HG03108 (cell line): ENCODE results near the gene SLC44A1.

ENCODE experiments used
- ATAC-seq: cut with Tn5 transposase; IDR thresholded peaks from one replicate; pipeline ENCODE4 v1.9.1; 2021; ENCODE audit warnings: moderate library complexity; ENCODE audit not compliant: unreplicated experiment

The SLC44A1 gene

DNA sequence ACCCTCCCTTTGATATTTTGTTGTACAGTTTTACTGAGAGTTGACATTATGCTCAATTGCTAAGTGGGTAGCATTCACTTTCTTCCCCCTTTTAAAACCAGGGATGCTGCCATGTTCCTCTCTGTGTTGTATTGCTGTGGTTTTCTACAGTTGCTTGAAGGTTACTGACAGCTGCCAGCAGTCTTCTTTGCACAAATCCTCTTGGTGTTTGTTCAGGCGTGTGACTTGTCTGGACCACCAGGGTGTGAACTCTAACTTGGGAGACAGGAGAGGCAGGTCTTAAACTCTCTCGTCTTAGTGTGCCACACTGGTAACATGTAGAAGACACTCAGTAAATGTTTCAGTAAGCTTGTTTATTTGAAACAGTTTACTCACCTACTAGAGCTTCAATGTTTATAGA lies 25.1 kb downstream of the SLC44A1 start:
- no peak for ATAC-seq

DNA sequence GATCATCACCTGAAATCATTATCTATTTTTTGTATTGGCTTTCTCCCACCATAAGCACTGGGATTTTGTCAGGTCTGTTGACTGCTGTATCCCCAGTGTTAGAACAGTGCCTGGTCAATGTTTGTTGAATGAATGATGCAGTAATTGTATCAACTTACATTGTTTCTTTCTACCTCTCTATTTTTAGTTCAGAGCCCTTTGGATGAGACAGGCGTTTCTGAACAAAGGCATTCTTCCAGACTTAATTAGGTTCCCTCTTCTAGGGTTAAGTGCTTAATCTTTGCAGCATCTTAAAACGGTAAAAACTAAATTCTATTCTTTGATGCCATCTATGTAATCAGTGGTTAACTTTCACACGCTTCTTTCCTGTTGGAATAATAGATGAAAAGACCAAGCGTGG lies 26.3 kb downstream of the SLC44A1 start:
- no peak for ATAC-seq

DNA sequence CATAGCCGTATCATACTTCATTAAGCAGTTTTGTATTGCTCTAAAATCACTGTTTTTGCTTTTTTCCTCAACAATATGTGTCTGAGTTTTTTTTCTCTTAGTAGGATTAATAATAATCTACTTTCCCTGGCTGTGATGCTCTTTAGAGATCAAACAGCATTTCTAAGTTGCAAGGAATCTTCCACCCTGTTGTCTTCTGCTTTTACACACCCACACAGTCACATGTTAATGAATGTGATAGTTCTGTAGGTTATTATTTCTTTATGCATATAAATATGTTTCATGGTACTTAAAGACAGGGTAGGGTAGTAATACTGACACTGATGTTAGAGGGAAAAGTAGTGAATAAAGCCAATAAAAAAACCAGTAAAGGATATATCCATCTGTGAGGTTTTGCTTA lies 29.3 kb downstream of the SLC44A1 start:
- no peak for ATAC-seq

DNA sequence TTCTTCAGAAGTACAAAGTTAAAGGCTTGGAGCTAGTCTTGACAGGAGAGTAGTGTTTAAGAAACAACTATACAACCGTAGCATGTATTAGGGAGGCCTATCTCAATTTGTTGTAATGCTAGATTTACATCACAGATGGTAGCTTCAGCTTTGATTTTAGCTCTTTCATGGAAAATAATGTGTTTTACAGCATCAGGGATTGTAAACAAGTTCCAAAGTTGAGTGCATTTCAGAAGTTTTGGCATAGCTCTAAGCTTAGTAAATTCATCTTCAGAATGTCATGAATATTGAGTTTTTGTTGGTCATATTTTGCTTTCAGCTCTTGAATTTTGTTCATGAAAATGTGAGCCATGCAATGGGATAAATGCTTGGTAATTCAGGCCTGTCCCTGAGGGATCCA lies 30.7 kb downstream of the SLC44A1 start:
- ATAC-seq, result no peak

DNA sequence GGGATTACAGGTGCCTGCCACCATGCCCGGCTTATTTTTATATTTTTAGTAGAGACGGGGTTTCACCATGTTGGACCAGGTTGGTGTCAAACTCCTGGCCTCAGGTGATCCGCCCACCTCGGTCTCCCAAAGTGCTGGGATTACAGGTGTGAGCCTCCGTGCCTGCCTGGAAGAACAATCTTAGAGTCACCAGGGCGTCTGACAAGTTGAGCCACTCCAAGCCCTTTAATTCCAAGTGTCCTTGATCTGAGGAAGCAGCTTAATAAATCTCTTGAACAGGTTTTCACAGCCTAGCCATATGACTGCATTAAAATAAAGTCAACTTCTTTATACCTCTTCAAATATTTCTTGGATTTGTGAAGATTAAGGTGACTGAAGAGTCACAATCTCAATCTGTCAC lies 31.5 kb downstream of the SLC44A1 start:
- no peak for ATAC-seq

DNA sequence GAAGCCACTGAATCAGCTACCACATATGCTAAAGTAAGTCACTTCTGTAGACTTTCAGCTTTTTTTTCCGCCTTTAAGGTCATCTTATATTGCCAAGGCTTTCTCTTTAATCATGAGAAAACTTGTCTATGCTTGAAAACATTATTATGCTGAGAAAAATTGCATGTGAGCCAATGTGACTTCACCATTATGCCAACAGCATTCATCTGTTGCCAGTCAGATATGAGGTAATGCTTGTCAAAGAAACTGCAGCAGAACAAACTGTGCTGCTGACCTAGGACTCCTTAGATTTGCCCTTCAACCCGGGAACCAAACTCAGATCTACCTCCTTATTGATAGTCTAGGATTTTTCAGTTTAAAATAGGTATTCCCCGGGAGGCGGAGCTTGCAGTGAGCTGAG lies 34.3 kb downstream of the SLC44A1 start:
- no peak for ATAC-seq

DNA sequence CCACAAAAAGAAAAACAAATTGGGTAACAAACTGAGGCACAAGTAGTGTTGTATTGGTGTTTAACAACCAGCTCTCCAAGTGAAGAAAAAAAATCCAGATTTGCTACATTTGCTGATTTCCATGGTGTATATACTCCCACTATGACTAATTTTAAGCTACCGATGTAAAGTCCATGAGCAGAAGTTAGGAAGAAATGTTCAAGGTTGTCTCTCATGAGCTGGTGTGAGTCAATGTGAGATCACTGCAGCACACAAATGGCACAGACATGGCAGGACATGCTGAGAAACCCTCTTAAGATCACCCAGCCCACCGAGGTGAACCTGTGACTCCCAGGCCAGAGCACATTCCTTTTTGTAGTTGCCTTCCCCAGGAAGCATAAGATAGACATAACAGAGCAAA lies 36.2 kb downstream of the SLC44A1 start:
- no peak for ATAC-seq

DNA sequence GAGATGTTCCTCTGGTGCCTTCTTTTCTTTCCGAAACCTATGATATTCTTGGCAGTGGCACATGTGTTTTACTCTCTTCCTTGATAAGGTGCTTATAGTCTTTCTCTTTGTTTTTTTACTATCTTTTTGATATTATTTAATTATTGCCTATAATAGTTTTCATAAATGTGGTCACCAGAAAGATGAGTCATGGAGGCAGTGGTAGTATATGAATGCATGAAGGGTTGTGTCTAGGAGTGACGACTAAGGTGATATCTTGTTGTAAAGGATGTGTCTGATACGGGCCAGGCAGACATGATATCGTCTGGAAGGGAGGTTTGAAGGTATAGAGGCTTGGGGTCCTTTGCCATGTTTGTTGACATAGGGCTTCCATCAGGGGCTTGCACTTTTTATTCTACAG lies 36.8 kb downstream of the SLC44A1 start:
- ATAC-seq, result no peak

DNA sequence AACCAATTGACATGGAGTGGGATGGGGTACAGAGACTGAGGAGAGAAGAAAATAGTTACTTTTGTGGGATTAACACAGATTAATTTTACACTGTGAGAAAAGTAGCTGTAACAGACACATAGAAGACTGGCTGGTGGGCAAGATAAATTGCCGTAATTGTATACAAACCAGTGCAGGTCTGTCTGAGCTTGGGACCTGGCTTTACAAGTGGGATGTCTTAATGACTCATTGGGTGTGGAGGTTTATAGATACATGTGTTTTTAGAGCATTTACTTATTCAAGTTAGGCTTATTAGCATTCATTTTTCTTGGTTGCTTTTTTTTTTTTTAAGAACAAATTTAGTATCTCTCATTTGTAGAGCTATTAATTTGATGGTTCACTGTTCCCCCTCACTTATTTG lies 37.5 kb downstream of the SLC44A1 start:
- ATAC-seq, result no peak

DNA sequence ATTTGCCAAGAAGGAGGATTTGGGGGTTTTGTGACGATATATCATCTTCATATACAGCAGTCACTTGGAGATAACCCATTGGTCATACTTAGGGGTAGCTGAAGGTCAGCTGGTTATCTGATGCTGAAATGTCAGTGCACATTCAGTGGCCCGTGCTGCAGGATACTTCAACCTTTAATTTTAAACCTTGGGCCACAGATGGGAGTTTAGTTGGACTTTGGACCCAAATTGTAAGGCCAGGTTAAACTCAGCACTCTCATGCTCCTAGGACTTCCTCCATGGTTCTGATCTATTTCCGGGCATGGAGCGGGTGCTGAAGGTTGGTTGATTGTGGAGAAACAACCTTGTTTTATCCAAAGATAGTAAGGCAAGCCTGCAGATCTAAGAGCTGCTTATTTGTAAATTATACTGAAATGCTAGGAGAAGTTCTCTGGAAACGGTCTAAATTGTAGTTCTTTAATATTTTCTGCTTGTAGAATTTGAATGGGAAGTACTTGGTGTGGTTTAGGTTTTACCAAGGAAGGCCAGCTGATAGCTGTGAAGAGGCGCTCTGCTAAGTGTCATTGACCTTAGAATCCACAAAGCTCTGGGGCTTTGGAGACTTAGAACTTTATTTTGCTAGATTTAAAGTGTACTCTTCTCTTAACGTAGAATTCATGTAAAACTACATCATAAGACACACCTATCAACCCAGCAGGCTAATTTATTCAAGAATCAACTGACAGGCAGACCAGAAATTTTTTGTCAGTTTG lies 38.6 kb downstream of the SLC44A1 start:
- ATAC-seq, result no peak

DNA sequence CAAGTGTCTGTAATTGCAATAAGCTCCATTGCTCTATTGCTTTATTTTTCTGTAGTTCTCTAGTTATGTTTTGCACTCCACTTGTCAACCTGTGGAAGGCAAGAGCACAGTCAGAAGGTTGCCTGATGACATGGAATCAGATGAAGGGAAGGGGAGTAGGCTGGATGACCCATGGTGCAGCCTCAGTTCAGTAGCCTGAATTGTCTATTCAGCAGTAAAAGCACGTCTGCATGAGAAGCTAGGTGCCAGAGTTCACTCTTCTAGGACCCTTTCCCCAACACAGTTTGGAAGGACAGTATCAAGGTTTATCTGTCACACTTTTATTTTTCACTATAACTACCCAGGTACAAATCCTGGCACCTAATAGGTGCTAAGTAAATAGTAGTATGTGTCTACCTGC lies 39.3 kb downstream of the SLC44A1 start:
- ATAC-seq, result no peak

DNA sequence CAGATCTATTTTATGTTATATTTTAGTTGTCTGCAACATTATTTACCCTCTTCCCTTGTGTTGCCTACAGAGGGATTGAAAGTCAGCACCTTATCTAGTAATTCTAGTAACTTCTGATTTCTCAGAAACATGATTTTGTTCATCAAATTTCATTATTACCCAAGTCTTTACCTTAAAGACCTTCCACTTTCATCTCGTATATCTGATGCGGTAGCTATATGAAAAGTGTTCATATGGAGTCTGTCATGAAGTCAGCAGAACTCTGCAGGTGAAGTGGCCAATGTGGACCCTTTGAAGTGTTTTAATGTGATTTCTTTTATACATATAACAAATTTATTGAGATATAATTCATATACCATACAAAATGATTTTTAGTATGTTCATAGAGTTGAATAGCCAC lies 40.0 kb downstream of the SLC44A1 start:
- ATAC-seq, result no peak

DNA sequence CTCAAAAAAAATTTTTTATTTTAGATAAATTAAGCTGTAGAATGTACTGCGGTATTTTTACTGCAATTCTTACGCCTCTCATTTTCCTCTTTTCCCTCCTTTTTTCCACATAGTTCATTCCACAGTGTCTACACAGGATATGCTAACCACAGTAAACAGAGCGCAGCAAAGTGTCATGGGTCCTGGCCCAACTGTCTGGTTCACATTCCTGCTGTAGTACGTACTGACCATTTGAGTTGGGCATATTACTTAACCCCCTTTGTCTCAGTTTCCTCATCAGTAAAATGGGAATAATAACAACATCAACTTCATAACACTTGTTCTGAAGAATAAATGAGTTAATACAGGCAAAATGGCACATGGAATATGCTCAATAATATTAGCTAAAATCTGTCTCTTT lies 41.6 kb downstream of the SLC44A1 start:
- ATAC-seq, result no peak

DNA sequence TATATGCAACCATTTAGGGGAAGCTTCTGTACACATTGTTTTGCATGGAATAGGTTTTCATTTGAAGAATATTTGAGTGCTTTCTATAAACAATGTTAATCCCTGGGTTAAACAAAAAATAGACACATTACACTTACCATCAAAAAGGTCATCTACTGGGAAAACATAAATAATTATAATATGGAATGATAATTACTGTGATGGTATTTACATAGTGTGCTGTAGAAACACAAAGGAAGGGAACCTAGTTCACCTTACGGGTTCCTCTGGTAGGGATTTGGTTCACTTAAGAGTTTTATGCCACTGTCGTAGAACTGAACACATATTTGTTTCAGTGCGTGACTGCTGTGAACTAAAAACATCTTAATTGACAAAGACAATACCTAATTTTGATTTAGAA lies 44.9 kb downstream of the SLC44A1 start:
- no peak for ATAC-seq

DNA sequence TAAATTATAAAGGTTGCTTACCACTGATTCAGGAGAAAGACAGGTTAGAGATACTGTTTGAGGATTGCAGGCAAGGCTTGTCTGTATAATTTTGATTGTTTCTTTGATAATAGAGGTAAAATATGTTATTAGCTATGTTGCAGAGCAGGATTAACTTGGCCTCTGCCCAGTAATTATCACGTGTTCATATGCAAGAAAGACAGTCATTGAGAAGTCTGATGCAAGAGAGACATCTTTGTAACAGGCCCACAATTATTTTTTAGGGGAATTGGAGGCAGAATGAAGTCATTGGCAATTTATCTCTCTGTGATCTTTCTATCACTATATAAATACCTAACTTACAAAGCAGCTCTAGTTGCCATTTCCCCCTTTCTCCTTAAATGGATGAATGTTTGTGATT lies 46.0 kb downstream of the SLC44A1 start:
- no peak for ATAC-seq

DNA sequence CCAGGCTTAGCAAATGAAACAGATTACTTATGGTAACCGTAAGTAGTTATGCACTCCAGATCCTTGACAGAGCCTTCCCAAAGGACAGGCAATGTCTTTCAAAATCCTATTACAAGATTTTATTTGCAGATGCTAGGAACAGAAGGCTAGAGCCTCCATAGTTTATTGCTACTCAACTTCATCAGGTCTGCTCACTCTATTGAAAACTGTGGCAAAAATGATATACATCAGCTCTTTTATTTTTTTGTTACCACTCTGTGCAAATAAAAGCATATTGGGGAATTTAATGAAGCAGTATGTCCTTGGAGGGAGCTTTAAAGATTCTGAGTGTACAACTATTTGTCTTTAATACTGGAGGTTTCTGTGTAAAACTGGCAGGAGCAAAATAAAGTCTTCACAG lies 46.5 kb downstream of the SLC44A1 start:
- ATAC-seq, result no peak

DNA sequence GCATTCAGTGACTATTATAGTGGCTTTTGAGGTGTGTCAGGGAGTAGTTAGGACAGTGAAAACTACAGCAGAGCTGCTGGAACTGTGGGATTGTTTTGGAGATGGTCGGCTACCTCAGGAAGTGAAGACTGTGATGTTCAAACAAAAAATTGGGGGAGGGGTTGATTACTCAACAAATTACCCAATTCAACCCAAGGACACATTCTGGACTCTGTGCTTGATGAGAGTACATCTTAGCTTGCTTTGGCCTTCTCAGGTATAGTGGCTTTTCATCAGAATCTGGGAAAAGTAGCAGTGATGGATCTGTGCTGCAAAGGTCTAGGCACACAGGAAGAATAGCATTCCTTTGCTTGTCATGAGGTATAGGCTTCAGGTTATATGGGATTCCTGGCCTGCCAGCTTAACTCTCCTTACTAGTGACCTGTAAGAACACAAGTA lies 47.0 kb downstream of the SLC44A1 start:
- no peak for ATAC-seq

DNA sequence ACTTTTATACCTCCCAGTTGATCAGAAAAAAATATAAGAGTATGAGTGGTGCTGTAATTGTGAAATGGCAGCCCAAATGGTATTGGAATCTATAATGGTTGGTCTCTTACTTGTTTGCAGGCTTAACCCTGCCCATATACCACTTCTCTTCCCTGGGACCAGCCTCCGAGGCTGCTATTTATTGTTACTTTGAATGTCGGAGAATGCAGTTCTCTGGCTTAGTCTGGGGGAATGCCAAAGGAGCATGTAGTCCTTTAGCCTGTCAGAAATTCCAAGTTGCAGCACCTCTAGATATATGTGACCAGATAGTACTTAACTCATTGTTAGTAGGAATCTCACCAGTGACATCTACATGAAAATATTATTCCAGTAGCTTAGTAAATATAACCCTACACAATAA lies 47.5 kb downstream of the SLC44A1 start:
- ATAC-seq, result no peak

DNA sequence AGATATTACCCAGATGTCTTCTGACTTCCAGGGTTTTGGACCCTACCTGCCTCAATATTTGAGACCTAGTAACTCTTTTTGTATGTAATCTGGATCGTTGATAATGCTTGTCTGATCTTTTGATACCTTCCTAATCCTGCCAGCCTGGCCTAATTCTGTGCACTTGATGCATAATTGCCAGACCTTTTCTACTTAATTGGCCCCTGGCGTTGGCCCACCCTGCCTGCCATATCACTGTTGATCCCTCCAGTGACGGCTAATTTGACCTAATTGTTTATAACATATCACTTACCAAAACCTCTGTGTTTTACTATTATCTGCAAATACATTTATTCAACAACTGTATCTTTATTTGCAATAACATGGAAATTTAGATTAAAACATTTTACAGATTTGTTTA lies 49.0 kb downstream of the SLC44A1 start:
- no peak for ATAC-seq

DNA sequence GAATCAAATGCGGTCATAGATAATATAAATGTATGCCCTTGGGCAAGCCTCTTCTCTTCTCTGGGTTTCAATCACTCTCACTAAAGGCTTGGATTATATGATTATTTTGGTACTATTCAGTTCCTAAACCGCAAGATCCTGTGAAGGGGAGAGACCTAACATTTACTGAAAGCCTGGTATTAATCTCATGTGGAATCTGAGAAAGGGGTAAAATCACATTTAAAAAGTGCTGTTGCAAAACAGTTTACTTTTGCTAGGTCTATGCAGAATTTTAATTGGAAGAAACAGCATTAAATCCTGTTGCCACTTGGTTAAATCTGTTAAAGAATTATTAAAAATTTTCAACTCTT lies 50.7 kb downstream of the SLC44A1 start:
- no peak for ATAC-seq

DNA sequence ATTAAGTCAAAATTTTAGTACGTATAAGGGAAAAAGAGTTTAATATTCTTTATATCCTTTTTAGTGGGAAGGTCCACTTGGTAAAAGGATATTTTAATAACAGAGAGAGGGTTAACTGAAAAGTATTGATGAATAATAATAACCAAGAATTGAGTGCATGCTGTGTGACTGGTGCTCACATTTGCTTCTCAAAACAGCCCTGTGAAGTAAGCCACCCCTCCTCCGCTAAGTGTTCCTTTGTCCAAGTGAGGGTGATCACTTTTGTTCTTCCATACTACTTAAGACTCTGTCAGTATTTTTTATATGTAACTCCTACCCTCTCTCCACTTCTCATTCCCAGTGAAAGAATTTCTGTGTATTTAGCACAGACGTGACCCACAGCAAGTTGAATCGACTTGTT lies 51.5 kb downstream of the SLC44A1 start:
- ATAC-seq, result no peak

DNA sequence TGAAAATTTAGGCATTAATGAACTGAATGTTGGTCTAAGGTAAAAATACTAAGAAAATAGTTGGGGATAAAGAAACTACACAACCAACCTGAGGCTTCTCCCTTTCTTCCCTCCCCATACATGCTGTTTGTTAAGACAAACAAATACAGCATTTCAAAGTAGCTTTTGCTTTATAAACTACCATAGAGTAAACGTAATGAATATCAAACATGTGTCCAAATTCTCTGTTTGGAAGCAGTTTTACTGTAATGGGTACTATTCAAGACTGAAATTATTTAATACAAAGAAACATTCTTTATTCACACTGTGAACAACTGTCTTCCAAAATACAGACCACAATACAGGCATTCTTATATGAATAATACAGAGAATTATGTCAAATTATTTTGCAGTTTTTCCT lies 52.0 kb downstream of the SLC44A1 start:
- ATAC-seq, result no peak

DNA sequence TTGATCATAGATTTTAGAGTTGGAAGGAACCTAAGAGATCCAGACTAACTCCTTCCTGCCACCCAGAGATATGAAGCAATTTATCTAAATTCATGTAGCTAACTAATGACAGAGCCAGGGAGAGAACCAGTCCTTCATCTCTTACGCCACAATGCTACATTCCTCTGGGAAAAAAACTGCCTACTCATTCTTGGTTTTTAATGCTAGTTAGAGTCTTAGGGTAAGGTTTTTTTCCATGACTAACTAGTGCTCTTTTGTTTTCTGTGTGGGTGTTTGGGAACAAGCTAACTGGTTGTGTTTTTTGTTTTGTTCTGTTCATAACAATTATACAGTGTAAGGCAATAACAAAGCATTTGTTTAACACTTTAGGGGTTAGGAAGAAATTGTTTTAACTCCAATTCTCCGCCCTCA lies 52.4 kb downstream of the SLC44A1 start:
- ATAC-seq, result no peak
